ENCODE data around the gene AKR1C4. TPM values are rescaled to one million over a fixed set of nuclear protein-coding genes. Genes with fewer than 3 reads are reported as not detected.

The AKR1C4 gene
- not detected in 2 replicates for total RNA-seq

DNA sequence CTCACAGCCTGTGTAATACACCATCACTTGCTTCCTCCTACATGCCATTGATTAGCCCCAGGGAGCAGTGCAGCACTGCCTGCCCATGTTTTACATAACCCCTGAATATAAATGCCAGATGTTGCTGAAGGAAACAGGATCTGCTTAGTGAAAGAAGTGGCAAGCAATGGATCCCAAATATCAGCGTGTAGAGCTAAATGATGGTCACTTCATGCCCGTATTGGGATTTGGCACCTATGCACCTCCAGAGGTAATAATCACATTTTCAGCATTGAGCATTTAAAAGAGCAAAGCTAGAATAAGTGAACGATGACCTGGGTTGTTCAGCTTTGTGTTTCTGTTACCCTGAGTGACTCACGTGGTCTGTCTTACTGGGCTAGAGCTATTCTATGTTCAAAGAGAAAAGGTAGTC lies at the start of gene AKR1C4:
TSS of gene AKR1C4 (plus strand) at position 136 of the 412 bp plus-strand sequence. CDS start at position 167, 31 bp downstream.

GRCh38 chr10:5184987-5185775 lies 11.5 kb upstream of the AKR1C4 start, which contains the start of gene AKR1C8:
TSS of gene AKR1C8 (minus strand) at chr10:5185150. CDS start at chr10:5185104, 46 bp downstream.

Other genes with a start within 250 kb of the AKR1C4 start
- gene AKR1C1, start 233.4 kb upstream of the AKR1C4 start, total RNA-seq, result 8.1 and 11.7 TPM in 2 replicates
- gene AKR1C2, start 193.0 kb upstream of the AKR1C4 start, total RNA-seq, result 4.6 and 5.0 TPM in 2 replicates
- 4.6 and 7.4 TPM in 2 replicates for gene AKR1C3, start 102.4 kb upstream of the AKR1C4 start, total RNA-seq
- gene AKR1C8, start 11.7 kb upstream of the AKR1C4 start, total RNA-seq, result not detected in 2 replicates
- gene UCN3, start 168.1 kb downstream of the AKR1C4 start, total RNA-seq, result not detected in 2 replicates
- not detected in 2 replicates for gene TUBAL3, start 208.0 kb downstream of the AKR1C4 start, total RNA-seq
- 28.5 and 39.7 TPM in 2 replicates for gene NET1, start 215.7 kb downstream of the AKR1C4 start, total RNA-seq

Measured in myometrial cell (primary cell).